ENCODE data around the gene ARHGAP15. TPM values are rescaled to one million over a fixed set of nuclear protein-coding genes. Genes with fewer than 3 reads are reported as not detected.

ARHGAP15 gene
- total and polyA plus RNA-seq, 10 donors, result 55.8 to 219 (median 130) TPM

DNA sequence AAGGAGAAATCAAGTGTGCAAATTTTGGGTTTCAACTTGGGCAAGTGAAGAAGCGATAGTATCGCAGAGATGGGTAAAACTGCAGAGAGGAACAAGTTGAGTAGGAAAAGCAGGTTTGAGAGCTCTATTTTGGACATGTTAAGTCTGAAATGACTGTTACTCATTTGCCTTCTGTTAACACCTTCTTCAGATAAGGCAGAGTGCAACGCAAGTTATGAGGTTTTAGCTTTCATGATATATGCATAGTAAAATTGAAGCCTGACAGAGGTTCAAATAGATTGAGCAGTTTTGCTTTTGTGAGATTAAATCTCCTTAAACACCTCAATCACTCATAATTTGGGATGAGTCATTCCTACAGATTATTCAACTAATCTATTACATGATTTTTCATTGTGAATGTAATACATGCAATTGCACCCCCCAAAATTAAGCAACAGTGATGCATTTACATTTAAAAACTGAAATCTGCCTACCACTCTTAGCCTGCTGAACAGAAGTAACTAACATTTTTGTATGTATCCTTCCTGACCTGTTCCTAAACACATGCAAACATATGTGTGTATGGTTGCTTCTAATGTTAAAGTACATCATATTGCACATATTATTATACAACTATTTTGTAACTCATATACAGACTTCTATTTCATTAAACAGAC is 575.4 kb downstream of the ARHGAP15 start:
- Histone ChIP-seq H3K36me3 (peaks cover 0 to 81% (median 25%) of the 10 kb centered on the region in 6 donors), H3K4me3 (no peak overlapping the region), H3K27me3 (replicated peaks in 1 of 7) (no peaks in the 10 kb centered on the region), H3K9me3 (no peaks in the 10 kb centered on the region), H3K4me1 (peaks cover 0 to 14% (median 2%) of the 10 kb centered on the region in 6 donors), H3K27ac (peak overlapping the region in 1 of 8 donors; percentile 0)
- WGBS, 5 donors, result 68 to 90% (median 74%) methylated on average over 3 of the region's 3 CpGs
- DNase-seq, result no peak
- intact Hi-C loops (cut with DNase I; ENCODE audit: low total_unique reads), result no loop called here
- TF ChIP-seq POLR2A (IDR thresholded peaks at IDR 0.05) (no peak), POLR2AphosphoS5 (IDR thresholded peaks at IDR 0.05) (no peak)
- TF ChIP-seq, protein P1, sequence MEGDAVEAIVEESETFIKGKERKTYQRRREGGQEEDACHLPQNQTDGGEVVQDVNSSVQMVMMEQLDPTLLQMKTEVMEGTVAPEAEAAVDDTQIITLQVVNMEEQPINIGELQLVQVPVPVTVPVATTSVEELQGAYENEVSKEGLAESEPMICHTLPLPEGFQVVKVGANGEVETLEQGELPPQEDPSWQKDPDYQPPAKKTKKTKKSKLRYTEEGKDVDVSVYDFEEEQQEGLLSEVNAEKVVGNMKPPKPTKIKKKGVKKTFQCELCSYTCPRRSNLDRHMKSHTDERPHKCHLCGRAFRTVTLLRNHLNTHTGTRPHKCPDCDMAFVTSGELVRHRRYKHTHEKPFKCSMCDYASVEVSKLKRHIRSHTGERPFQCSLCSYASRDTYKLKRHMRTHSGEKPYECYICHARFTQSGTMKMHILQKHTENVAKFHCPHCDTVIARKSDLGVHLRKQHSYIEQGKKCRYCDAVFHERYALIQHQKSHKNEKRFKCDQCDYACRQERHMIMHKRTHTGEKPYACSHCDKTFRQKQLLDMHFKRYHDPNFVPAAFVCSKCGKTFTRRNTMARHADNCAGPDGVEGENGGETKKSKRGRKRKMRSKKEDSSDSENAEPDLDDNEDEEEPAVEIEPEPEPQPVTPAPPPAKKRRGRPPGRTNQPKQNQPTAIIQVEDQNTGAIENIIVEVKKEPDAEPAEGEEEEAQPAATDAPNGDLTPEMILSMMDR (IDR thresholded peaks at IDR 0.05 in 8 of 11, conservative IDR thresholded peaks at IDR 0.05 in 3 of 11), result no peak

DNA sequence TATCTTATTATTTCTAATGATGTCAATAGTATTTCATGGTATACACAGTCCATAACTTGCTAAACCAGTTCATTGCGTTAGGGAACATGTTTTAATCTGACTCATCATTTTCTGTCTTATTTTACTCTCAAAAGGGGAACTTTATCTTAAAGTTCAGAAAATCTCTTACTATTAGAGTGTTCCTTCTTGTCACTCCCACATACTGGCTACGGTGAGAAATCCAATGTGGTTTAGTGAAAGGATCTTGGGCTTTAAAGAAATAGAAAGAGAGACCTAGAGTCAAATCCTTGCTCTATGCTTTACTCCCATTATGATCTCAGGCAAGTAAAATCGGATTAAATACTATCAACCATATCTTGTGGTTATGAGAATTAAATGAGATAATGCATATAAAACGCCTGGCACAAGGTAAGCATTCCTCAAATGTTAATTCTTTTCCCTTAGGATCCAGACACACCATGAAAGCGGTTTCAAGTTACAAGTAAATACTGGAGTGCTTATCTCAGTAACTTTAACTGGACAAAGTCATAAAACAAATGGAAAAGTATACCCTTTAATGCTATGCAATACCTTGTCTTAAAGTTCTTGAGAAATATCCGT is 576.0 kb downstream of the ARHGAP15 start:
- H3K9me3 ChIP-seq, result peaks cover 0 to 6% (median 0%) of the 10 kb centered on the region in 8 donors
- intact Hi-C loops (cut with DNase I; ENCODE audit: low total_unique reads), result no loop called here
- peaks cover 0 to 14% (median 2%) of the 10 kb centered on the region in 6 donors for H3K4me1 ChIP-seq
- H3K27me3 ChIP-seq (replicated peaks in 1 of 7), result no peaks in the 10 kb centered on the region
- TF ChIP-seq POLR2AphosphoS5 (IDR thresholded peaks at IDR 0.05) (no peak), POLR2A (IDR thresholded peaks at IDR 0.05) (no peak)
- TF ChIP-seq, protein P1 (IDR thresholded peaks at IDR 0.05 in 8 of 11, conservative IDR thresholded peaks at IDR 0.05 in 3 of 11), result no peak
- peaks cover 0 to 88% (median 25%) of the 10 kb centered on the region in 6 donors for H3K36me3 ChIP-seq
- 60 to 78% (median 63%) methylated on average over 6 of the region's 6 CpGs for WGBS, 5 donors
- no peak for DNase-seq
- H3K27ac ChIP-seq, result peak overlapping the region in 1 of 8 donors; percentile 1
- no peak overlapping the region for H3K4me3 ChIP-seq

DNA sequence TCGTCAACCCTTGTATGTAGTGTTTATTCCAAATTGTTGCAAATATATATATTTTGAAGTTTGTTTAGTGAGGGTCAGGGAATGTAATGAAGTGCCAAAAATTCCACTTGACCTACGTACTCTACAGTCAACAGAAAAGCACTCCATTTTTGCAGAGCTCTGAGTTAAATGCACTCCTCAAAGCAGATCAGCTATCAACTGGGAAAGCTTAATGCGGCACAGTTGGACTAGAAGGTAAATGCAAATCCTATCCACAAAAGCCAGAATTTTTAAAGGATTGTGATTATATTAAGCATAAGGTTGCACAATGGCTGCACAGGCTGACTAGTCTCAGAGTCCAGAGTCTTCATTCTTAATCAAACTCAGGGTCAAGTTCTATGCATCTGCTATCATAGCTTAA is 577.1 kb downstream of the ARHGAP15 start:
- Histone ChIP-seq H3K4me3 (no peak overlapping the region), H3K27ac (no peak overlapping the region), H3K9me3 (peaks cover 0 to 18% (median 3%) of the 10 kb centered on the region in 8 donors), H3K27me3 (replicated peaks in 1 of 7) (no peaks in the 10 kb centered on the region), H3K36me3 (peaks cover 0 to 98% (median 26%) of the 10 kb centered on the region in 6 donors), H3K4me1 (peaks cover 0 to 14% (median 2%) of the 10 kb centered on the region in 6 donors)
- intact Hi-C loops (cut with DNase I; ENCODE audit: low total_unique reads), result no loop called here
- TF ChIP-seq POLR2AphosphoS5 (IDR thresholded peaks at IDR 0.05), result no peak
- no peak for DNase-seq
- 79 to 92% (median 88%) methylated on average over 3 of the region's 3 CpGs for WGBS, 5 donors

DNA sequence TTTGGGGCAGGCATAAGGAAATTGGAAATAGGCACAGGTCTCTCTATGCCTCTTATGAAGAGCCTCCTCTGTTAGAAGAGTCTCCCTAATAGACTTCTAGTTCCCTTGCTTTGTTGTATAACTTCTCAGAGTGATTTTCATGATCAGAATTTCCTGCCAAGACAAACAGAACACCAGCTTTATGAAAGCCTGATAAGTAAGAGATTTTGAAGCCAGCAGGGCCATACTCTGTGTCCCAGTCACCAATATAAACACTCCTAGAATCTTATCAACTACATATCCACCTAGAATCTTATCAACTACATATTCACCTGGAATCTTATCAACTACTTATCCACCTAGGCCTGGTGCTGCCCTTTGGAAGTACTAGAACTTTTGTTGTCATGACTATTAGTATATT is 579.5 kb downstream of the ARHGAP15 start:
- H3K4me3 ChIP-seq, result no peak overlapping the region
- no peak overlapping the region for H3K27ac ChIP-seq
- intact Hi-C loops (cut with DNase I; ENCODE audit: low total_unique reads), result no loop called here
- peaks cover 0 to 24% (median 5%) of the 10 kb centered on the region in 8 donors for H3K9me3 ChIP-seq
- H3K27me3 ChIP-seq (replicated peaks in 1 of 7), result no peaks in the 10 kb centered on the region
- no peak for DNase-seq
- H3K4me1 ChIP-seq, result peaks cover 0 to 14% (median 2%) of the 10 kb centered on the region in 6 donors
- no peak for TF ChIP-seq POLR2AphosphoS5 (IDR thresholded peaks at IDR 0.05)
- TF ChIP-seq, protein P1 (IDR thresholded peaks at IDR 0.05 in 8 of 11, conservative IDR thresholded peaks at IDR 0.05 in 3 of 11), result no peak
- no peak for TF ChIP-seq POLR2A (IDR thresholded peaks at IDR 0.05)
- H3K36me3 ChIP-seq, result peaks cover 0 to 98% (median 21%) of the 10 kb centered on the region in 6 donors

Measured in spleen (tissue), 11 donors.